GM18498 (cell line): ENCODE measurements around the gene DAP.
"Not testable (repeated sequence)": the region's sequence is repeated elsewhere in the genome, so short reads cannot be mapped to it uniquely, and the experiment has no call there.

ENCODE experiments used
- ATAC-seq: cut with Tn5 transposase; IDR thresholded peaks from one replicate; pipeline ENCODE4 v1.9.1; 2021; ENCODE audit warnings: mild to moderate bottlenecking, moderate library complexity; ENCODE audit not compliant: unreplicated experiment

The DAP gene

GRCh38 chr5:10674582-10674981 is 86.5 kb downstream of the DAP start:
- ATAC-seq: no peak

- ATAC-seq: no peak
Measured at GRCh38 chr5:10674096-10674495, 86.9 kb downstream of the DAP start.

- ATAC-seq: no peak
Measured at GRCh38 chr5:10673407-10673806, 87.6 kb downstream of the DAP start.

- ATAC-seq: no peak
Measured at GRCh38 chr5:10673017-10673389, 88.0 kb downstream of the DAP start.

GRCh38 chr5:10672146-10673016 is 88.7 kb downstream of the DAP start:
- no peak for ATAC-seq

GRCh38 chr5:10671041-10672008 is 89.7 kb downstream of the DAP start:
- no peak for ATAC-seq

- ATAC-seq: no peak
Measured at GRCh38 chr5:10669983-10670382, 91.1 kb downstream of the DAP start.

GRCh38 chr5:10668697-10669096 is 92.3 kb downstream of the DAP start:
- no peak for ATAC-seq

- no peak for ATAC-seq
Measured at GRCh38 chr5:10667431-10668057, 93.5 kb downstream of the DAP start.

GRCh38 chr5:10666531-10667299 is 94.3 kb downstream of the DAP start:
- no peak for ATAC-seq

- ATAC-seq: no peak
Measured at GRCh38 chr5:10665799-10666198, 95.2 kb downstream of the DAP start.

- not testable (repeated sequence) for ATAC-seq
Measured at GRCh38 chr5:10664180-10664769, 96.8 kb downstream of the DAP start.

- ATAC-seq: no peak
Measured at GRCh38 chr5:10663489-10664179, 97.4 kb downstream of the DAP start.

GRCh38 chr5:10662661-10663488 is 98.2 kb downstream of the DAP start:
- ATAC-seq: no peak

- ATAC-seq: no peak
Measured at GRCh38 chr5:10662083-10662482, 99.0 kb downstream of the DAP start.

GRCh38 chr5:10661401-10661800 is 99.6 kb downstream of the DAP start:
- ATAC-seq: no peak

GRCh38 chr5:10660720-10661387 is 100.2 kb downstream of the DAP start:
- ATAC-seq: no peak

GRCh38 chr5:10660135-10660534 is 100.9 kb downstream of the DAP start:
- ATAC-seq: no peak
